NOMO-1 (cell line): ENCODE measurements around the gene EMC1.
"Not testable (repeated sequence)": the region's sequence is repeated elsewhere in the genome, so short reads cannot be mapped to it uniquely, and the experiment has no call there.

Experiments
- DNase-seq, 2 experiments: peaks; one replicate each; lab custom pipeline; 2025; ENCODE audit not compliant: unreplicated experiment in 2 of 2; lab: John Stamatoyannopoulos, UW

The EMC1 gene

GRCh38 chr1:19251305-19252196 is at the start of gene EMC1, which contains the start of gene MRTO4:
Gene EMC1, minus strand, starts transcription at chr1:19251524. Its CDS starts 15 bp downstream, at chr1:19251509.
Gene MRTO4, plus strand, starts transcription at chr1:19251805. Its CDS starts 31 bp downstream, at chr1:19251836.
- peak; percentile 81 to 88 for DNase-seq

GRCh38 chr1:19300211-19300610 is 48.9 kb upstream of the EMC1 start:
- no peak for DNase-seq

GRCh38 chr1:19294638-19295037 is 43.3 kb upstream of the EMC1 start:
- no peak for DNase-seq

- DNase-seq: no peak
Observed at GRCh38 chr1:19289244-19289643, 37.9 kb upstream of the EMC1 start.

- DNase-seq: peak; percentile 27 to 53
Observed at GRCh38 chr1:19288324-19289241, 37.3 kb upstream of the EMC1 start, which contains the start of gene AKR7A3. Gene AKR7A3, minus strand, starts transcription at chr1:19288770. Its CDS starts 61 bp downstream, at chr1:19288709.

- DNase-seq: no peak
Observed at GRCh38 chr1:19287436-19288185, 36.3 kb upstream of the EMC1 start.

- not testable (repeated sequence) for DNase-seq
Observed at GRCh38 chr1:19285807-19286206, 34.5 kb upstream of the EMC1 start.

GRCh38 chr1:19285366-19285765 is 34.0 kb upstream of the EMC1 start:
- not testable (repeated sequence) for DNase-seq

- DNase-seq: no peak
Observed at GRCh38 chr1:19284881-19285280, 33.6 kb upstream of the EMC1 start.

- no peak for DNase-seq
Observed at GRCh38 chr1:19283891-19284290, 32.6 kb upstream of the EMC1 start.

- DNase-seq: no peak
Observed at GRCh38 chr1:19274636-19275035, 23.3 kb upstream of the EMC1 start.

- not testable (repeated sequence) for DNase-seq
Observed at GRCh38 chr1:19273844-19274531, 22.7 kb upstream of the EMC1 start.

- no peak for DNase-seq
Observed at GRCh38 chr1:19273106-19273843, 22.0 kb upstream of the EMC1 start.

- no peak for DNase-seq
Observed at GRCh38 chr1:19272064-19272463, 20.7 kb upstream of the EMC1 start.

- not testable (repeated sequence) for DNase-seq
Observed at GRCh38 chr1:19270343-19270730, 19.0 kb upstream of the EMC1 start.

GRCh38 chr1:19269427-19270342 is 18.4 kb upstream of the EMC1 start:
- DNase-seq: not testable (repeated sequence)

- no peak for DNase-seq
Observed at GRCh38 chr1:19268445-19268844, 17.1 kb upstream of the EMC1 start.

- DNase-seq: no peak
Observed at GRCh38 chr1:19262744-19263143, 11.4 kb upstream of the EMC1 start.
